HG03575 (cell line): ENCODE results near the gene LCA5L.

Experiments
- ATAC-seq: cut with Tn5 transposase; IDR thresholded peaks from one replicate; pipeline ENCODE4 v1.9.1; 2021; ENCODE audit not compliant: unreplicated experiment, insufficient number of reproducible peaks, low FRiP score; ENCODE audit errors: extremely low read depth

LCA5L gene

GRCh38 chr21:39445321-39446269 lies at the start of gene LCA5L:
Gene LCA5L (minus strand): TSS chr21:39445778. CDS start chr21:39428493, 17,285 bp downstream.
- peak; percentile 41 for ATAC-seq

- no peak for ATAC-seq
These were observed 43.9 kb upstream of the LCA5L start for GRCh38 chr21:39489380-39489924.

GRCh38 chr21:39484711-39485276 lies 39.2 kb upstream of the LCA5L start:
- no peak for ATAC-seq

GRCh38 chr21:39483917-39484316 lies 38.3 kb upstream of the LCA5L start:
- no peak for ATAC-seq

GRCh38 chr21:39481886-39482285 lies 36.3 kb upstream of the LCA5L start:
- ATAC-seq = no peak

GRCh38 chr21:39480271-39480670 lies 34.7 kb upstream of the LCA5L start:
- ATAC-seq = no peak

GRCh38 chr21:39479814-39480182 lies 34.2 kb upstream of the LCA5L start:
- ATAC-seq = no peak

- no peak for ATAC-seq
These were observed 33.7 kb upstream of the LCA5L start for GRCh38 chr21:39479164-39479813.

GRCh38 chr21:39474611-39475010 lies 29.0 kb upstream of the LCA5L start:
- no peak for ATAC-seq

- no peak for ATAC-seq
These were observed 27.2 kb upstream of the LCA5L start for GRCh38 chr21:39472786-39473185.

GRCh38 chr21:39471598-39471997 lies 26.0 kb upstream of the LCA5L start:
- ATAC-seq = no peak

- ATAC-seq = no peak
These were observed 23.0 kb upstream of the LCA5L start for GRCh38 chr21:39468559-39468958.

GRCh38 chr21:39467746-39468145 lies 22.2 kb upstream of the LCA5L start:
- no peak for ATAC-seq

- ATAC-seq = no peak
These were observed 21.0 kb upstream of the LCA5L start for GRCh38 chr21:39466584-39466983.

GRCh38 chr21:39463308-39463707 lies 17.7 kb upstream of the LCA5L start:
- no peak for ATAC-seq

- no peak for ATAC-seq
These were observed 15.8 kb upstream of the LCA5L start for GRCh38 chr21:39461419-39461818.

- ATAC-seq = no peak
These were observed 11.1 kb upstream of the LCA5L start for GRCh38 chr21:39456665-39457064.

GRCh38 chr21:39454949-39455668 lies 9.5 kb upstream of the LCA5L start:
- ATAC-seq = no peak

- ATAC-seq = no peak
These were observed 8.1 kb upstream of the LCA5L start for GRCh38 chr21:39453571-39454179.
